Fibroblast of lung (primary cell): ENCODE data around the gene MYZAP. TPM values are rescaled to one million over a fixed set of nuclear protein-coding genes. Genes with fewer than 3 reads are reported as not detected.

Experiments
- DNase-seq, 2 donors: peaks; one replicate each; pipeline versions ENCODE4 v3.0.0 to v3.0.0-alpha.2; 2010; ENCODE audit warnings: low read depth in 2 of 2
- H2AFZ ChIP-seq: 2 replicates; pipeline ENCODE4 v1.5.1; 2012; ENCODE audit warnings: low read length, control low read depth, inconsistent platforms
- H3K27ac ChIP-seq: 2 replicates; pipeline ENCODE4 v1.5.1; 2011; ENCODE audit warnings: low read length, control low read depth; ENCODE audit not compliant: insufficient read depth
- H3K27me3 ChIP-seq: 2 replicates; pipeline ENCODE4 v1.5.1; 2011; ENCODE audit warnings: mild to moderate bottlenecking, low read length; ENCODE audit not compliant: control insufficient read depth, insufficient read depth
- H3K36me3 ChIP-seq: 2 replicates; pipeline ENCODE4 v1.5.1; 2011; ENCODE audit warnings: low read length; ENCODE audit not compliant: control insufficient read depth, insufficient read depth
- H3K4me1 ChIP-seq: 2 replicates; pipeline ENCODE4 v1.5.1; 2011; ENCODE audit warnings: low read length; ENCODE audit not compliant: control insufficient read depth, insufficient read depth; ENCODE audit errors: extremely low read depth
- H3K4me2 ChIP-seq: 2 replicates; pipeline ENCODE4 v1.5.1; 2011; ENCODE audit warnings: low read length, control low read depth; ENCODE audit not compliant: insufficient read depth; ENCODE audit errors: extremely low read depth
- H3K4me3 ChIP-seq, 4 experiments: fragments of 200-600 bp in 1 of 4; sonication (generic) in 1 of 4; replicated peaks in 1 of 4; 2 replicates each; pipeline ENCODE4 v1.5.1; 2011 to 2016; ENCODE audit warnings: low read length in 4 of 4, low read depth in 3 of 4, mild to moderate bottlenecking in 3 of 4, control low read depth in 2 of 4, inconsistent platforms in 1 of 4, mixed read lengths in 1 of 4; ENCODE audit not compliant: insufficient read depth in 1 of 4; ENCODE audit errors: control extremely low read depth in 1 of 4
- H3K79me2 ChIP-seq: 2 replicates; pipeline ENCODE4 v1.5.1; 2012; ENCODE audit warnings: mild to moderate bottlenecking, low read length, inconsistent platforms; ENCODE audit not compliant: control insufficient read depth, insufficient read depth
- H3K9ac ChIP-seq: 2 replicates; pipeline ENCODE4 v1.5.1; 2011; ENCODE audit warnings: mild to moderate bottlenecking, low read length, control low read depth; ENCODE audit not compliant: insufficient read depth
- H3K9me3 ChIP-seq: 2 replicates; pipeline ENCODE4 v1.5.1; 2012; ENCODE audit warnings: low read depth, low read length; ENCODE audit not compliant: control insufficient read depth, insufficient read depth
- H4K20me1 ChIP-seq: 2 replicates; pipeline ENCODE4 v1.5.1; 2011; ENCODE audit warnings: low read length; ENCODE audit not compliant: control insufficient read depth, insufficient read depth; ENCODE audit errors: extremely low read depth
- EZH2 ChIP-seq: IDR thresholded peaks from 2 replicates; pipeline ENCODE4 v1.5.1; 2012; ENCODE audit warnings: low read length, control low read depth, mild to moderate bottlenecking; ENCODE audit errors: missing control alignments
- polyA plus RNA-seq, 2 donors: library from polyadenylated mRNA; depleted of rRNA in 1 of 2; stranded (reverse) in 1 of 2; unstranded in 1 of 2; fragments of >200 nt; gene quantifications; 2 replicates each; pipeline ENCODE4 v1.2.1, GENCODE V29; 2011 to 2012; ENCODE audit warnings: missing spikeins in 1 of 2
- total RNA-seq: library from RNA; depleted of rRNA; stranded (reverse); fragments of >200 nt; gene quantifications from 2 replicates; pipeline ENCODE4 v1.2.1, GENCODE V29; 2014
- TF ChIP-seq, protein P1 (sequence below), 2 donors: IDR thresholded peaks in 1 of 2; conservative IDR thresholded peaks in 1 of 2; 1 replicate in 1 of 2; 2 replicates in 1 of 2; pipeline ENCODE4 v1.5.1; 2011 to 2012; ENCODE audit warnings: low read length in 2 of 2, control low read depth in 1 of 2, inconsistent platforms in 1 of 2, low read depth in 1 of 2, mild to moderate bottlenecking in 1 of 2

MYZAP gene
- total and polyA plus RNA-seq, 2 donors (not counting 1 experiment from before 2014, with no cell fraction given): 0.17 TPM; not detected in 1

DNA sequence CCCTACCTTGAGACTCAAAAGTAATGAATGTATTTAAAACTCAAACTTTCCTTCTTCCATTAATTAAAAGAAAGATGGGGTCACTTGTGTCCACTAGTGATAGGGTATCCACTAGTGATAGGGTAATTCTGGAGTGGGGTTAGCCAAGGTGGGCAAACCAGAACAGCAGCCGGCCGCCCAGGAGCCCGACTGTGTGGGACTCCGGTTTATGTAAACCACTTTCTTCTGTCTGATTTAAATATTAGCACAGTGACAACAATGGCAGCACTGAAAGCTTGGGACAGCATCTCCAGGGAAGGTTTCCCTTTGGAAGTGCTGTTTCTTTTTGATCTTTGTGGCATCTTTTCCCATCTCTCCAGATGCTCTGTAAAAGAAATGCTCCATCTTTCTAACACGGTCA lies 722 bp downstream of the MYZAP start:
- Histone ChIP-seq H4K20me1 (no peaks in the 10 kb centered on the region), H3K9ac (no peak overlapping the region), H3K4me1 (no peaks in the 10 kb centered on the region), H3K9me3 (no peaks in the 10 kb centered on the region), H3K4me2 (no peak overlapping the region), H3K4me3 (no peak overlapping the region), H3K79me2 (no peaks in the 10 kb centered on the region), H3K27me3 (peaks cover 14% of the 10 kb centered on the region), H2AFZ (no peak overlapping the region), H3K36me3 (no peaks in the 10 kb centered on the region), H3K27ac (no peak overlapping the region)
- no peak for DNase-seq
- TF ChIP-seq, protein P1, sequence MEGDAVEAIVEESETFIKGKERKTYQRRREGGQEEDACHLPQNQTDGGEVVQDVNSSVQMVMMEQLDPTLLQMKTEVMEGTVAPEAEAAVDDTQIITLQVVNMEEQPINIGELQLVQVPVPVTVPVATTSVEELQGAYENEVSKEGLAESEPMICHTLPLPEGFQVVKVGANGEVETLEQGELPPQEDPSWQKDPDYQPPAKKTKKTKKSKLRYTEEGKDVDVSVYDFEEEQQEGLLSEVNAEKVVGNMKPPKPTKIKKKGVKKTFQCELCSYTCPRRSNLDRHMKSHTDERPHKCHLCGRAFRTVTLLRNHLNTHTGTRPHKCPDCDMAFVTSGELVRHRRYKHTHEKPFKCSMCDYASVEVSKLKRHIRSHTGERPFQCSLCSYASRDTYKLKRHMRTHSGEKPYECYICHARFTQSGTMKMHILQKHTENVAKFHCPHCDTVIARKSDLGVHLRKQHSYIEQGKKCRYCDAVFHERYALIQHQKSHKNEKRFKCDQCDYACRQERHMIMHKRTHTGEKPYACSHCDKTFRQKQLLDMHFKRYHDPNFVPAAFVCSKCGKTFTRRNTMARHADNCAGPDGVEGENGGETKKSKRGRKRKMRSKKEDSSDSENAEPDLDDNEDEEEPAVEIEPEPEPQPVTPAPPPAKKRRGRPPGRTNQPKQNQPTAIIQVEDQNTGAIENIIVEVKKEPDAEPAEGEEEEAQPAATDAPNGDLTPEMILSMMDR (conservative IDR thresholded peaks at IDR 0.05 in 1 of 2, IDR thresholded peaks at IDR 0.05 in 1 of 2; ENCODE audit: low read depth in 1 of 2, low read length in 2 of 2): no peak
- TF ChIP-seq EZH2: no peak

DNA sequence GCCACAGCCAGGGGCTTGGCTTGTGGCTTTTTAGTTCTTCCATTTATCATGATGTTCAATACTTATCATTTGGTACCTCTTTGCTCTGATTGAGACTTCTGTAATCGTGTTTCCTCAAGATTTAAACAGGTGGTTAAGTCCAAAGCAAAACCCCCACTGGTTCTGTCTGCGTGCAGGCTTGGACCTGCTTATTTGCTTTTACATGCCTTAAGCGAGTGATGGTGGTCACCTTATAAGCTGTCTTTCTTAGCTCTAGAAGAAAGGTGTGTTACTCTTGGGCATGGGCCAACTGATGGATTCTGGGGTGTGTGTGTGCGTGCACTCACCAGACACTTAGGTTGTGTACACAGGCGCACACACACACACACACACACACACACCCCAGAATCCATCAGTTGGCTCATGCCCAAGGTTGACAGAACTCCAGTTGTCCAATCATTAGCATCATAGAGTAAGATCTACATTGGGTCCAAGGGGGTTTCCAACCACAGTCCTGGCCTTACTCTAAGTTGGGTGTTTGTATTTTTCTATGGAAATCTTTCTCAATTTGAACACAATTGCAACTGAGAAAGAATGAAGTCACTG lies 1.2 kb downstream of the MYZAP start:
- H4K20me1 ChIP-seq: no peaks in the 10 kb centered on the region
- H3K9ac ChIP-seq: no peak overlapping the region
- TF ChIP-seq, protein P1 (conservative IDR thresholded peaks at IDR 0.05 in 1 of 2, IDR thresholded peaks at IDR 0.05 in 1 of 2; ENCODE audit: low read depth in 1 of 2, low read length in 2 of 2): no peak
- TF ChIP-seq EZH2: no peak
- H3K4me2 ChIP-seq: no peak overlapping the region
- H3K4me3 ChIP-seq: no peak overlapping the region
- H3K9me3 ChIP-seq: no peaks in the 10 kb centered on the region
- H3K27ac ChIP-seq: no peak overlapping the region
- no peaks in the 10 kb centered on the region for H3K36me3 ChIP-seq
- no peaks in the 10 kb centered on the region for H3K4me1 ChIP-seq
- no peak overlapping the region for H2AFZ ChIP-seq
- H3K79me2 ChIP-seq: no peaks in the 10 kb centered on the region
- no peak for DNase-seq
- peaks cover 14% of the 10 kb centered on the region for H3K27me3 ChIP-seq

- no peaks in the 10 kb centered on the region for H3K9me3 ChIP-seq
- TF ChIP-seq, protein P1 (conservative IDR thresholded peaks at IDR 0.05 in 1 of 2, IDR thresholded peaks at IDR 0.05 in 1 of 2; ENCODE audit: low read depth in 1 of 2, low read length in 2 of 2): no peak
- TF ChIP-seq EZH2: no peak
- no peaks in the 10 kb centered on the region for H3K4me1 ChIP-seq
- H3K4me3 ChIP-seq: no peak overlapping the region
- H3K9ac ChIP-seq: no peak overlapping the region
- H3K27ac ChIP-seq: no peak overlapping the region
- H3K4me2 ChIP-seq: no peak overlapping the region
- DNase-seq: no peak
- no peak overlapping the region for H2AFZ ChIP-seq
- H4K20me1 ChIP-seq: no peaks in the 10 kb centered on the region
- peaks cover 15% of the 10 kb centered on the region for H3K27me3 ChIP-seq
- no peaks in the 10 kb centered on the region for H3K79me2 ChIP-seq
- no peaks in the 10 kb centered on the region for H3K36me3 ChIP-seq
Observed at GRCh38 chr15:57594479-57594878, 2.8 kb downstream of the MYZAP start.
